ENCODE results near the gene GRK5. TPM values are rescaled to one million over a fixed set of nuclear protein-coding genes. Genes with fewer than 3 reads are reported as not detected.

Gene GRK5
- total RNA-seq, 1 experiment from 2014 or later, result 2.3 TPM

- TF ChIP-seq ZNF532 (CRISPR knock-in tag; IDR thresholded peaks at IDR 0.05; ENCODE audit: borderline replicate concordance), result no peak
- no peak for TF ChIP-seq CREM (CRISPR knock-in tag; IDR thresholded peaks at IDR 0.05)
- TF ChIP-seq ZBTB43 (CRISPR knock-in tag; IDR thresholded peaks at IDR 0.05), result no peak
- no peak for TF ChIP-seq IRF2 (CRISPR knock-in tag; IDR thresholded peaks at IDR 0.05; ENCODE audit: borderline replicate concordance, low read depth)
- TF ChIP-seq ATF3 (CRISPR knock-in tag; conservative IDR thresholded peaks at IDR 0.05), result no peak
- no peak for TF ChIP-seq GRHL2 (CRISPR knock-in tag; IDR thresholded peaks at IDR 0.05; ENCODE audit: insufficient replicate concordance, severe bottlenecking)
- TF ChIP-seq ELF4 (CRISPR knock-in tag; IDR thresholded peaks at IDR 0.05; ENCODE audit: low read depth), result no peak
- no peak for TF ChIP-seq EMX1 (CRISPR knock-in tag; IDR thresholded peaks at IDR 0.05)
- no peak for TF ChIP-seq NR2C2 (CRISPR knock-in tag; IDR thresholded peaks at IDR 0.05)
- TF ChIP-seq TEAD1 (CRISPR knock-in tag; IDR thresholded peaks at IDR 0.05), result no peak
- no peak for TF ChIP-seq ZNF138 (CRISPR knock-in tag; conservative IDR thresholded peaks at IDR 0.05)
- no peak for TF ChIP-seq TCF7 (CRISPR knock-in tag; IDR thresholded peaks at IDR 0.05; ENCODE audit: low read depth)
- TF ChIP-seq ZNF232 (CRISPR knock-in tag; IDR thresholded peaks at IDR 0.05), result no peak
- no peak for TF ChIP-seq ZNF263 (CRISPR knock-in tag; IDR thresholded peaks at IDR 0.05; ENCODE audit: low read depth)
Observed at GRCh38 chr10:119355930-119356329, 148.6 kb downstream of the GRK5 start (continued).

- POLR2A ChIA-PET, result no interaction called here
- no peak for ATAC-seq
Observed at GRCh38 chr10:119357412-119358151, 150.2 kb downstream of the GRK5 start.

More at GRCh38 chr10:119357412-119358151, 150.2 kb downstream of the GRK5 start:
- TF ChIP-seq IRF2 (CRISPR knock-in tag; IDR thresholded peaks at IDR 0.05; ENCODE audit: borderline replicate concordance, low read depth) (no peak), TEAD4 (CRISPR knock-in tag; IDR thresholded peaks at IDR 0.05) (no peak), RORB (CRISPR knock-in tag; IDR thresholded peaks at IDR 0.05) (no peak), ZNF671 (CRISPR knock-in tag; IDR thresholded peaks at IDR 0.05) (no peak), ZMAT4 (CRISPR knock-in tag; IDR thresholded peaks at IDR 0.05) (no peak), OVOL2 (CRISPR knock-in tag; IDR thresholded peaks at IDR 0.05; ENCODE audit: borderline replicate concordance) (no peak), CREB1 (CRISPR knock-in tag; IDR thresholded peaks at IDR 0.05) (no peak), GABPB1 (CRISPR knock-in tag; IDR thresholded peaks at IDR 0.05) (no peak), KAT7 (CRISPR knock-in tag; IDR thresholded peaks at IDR 0.05; ENCODE audit: borderline replicate concordance) (no peak), ZNF263 (CRISPR knock-in tag; IDR thresholded peaks at IDR 0.05; ENCODE audit: low read depth) (no peak), MYBL2 (CRISPR knock-in tag; IDR thresholded peaks at IDR 0.05) (no peak), ELF4 (CRISPR knock-in tag; IDR thresholded peaks at IDR 0.05; ENCODE audit: low read depth) (no peak), ZNF121 (CRISPR knock-in tag; IDR thresholded peaks at IDR 0.05) (no peak), NR1H2 (CRISPR knock-in tag; IDR thresholded peaks at IDR 0.05) (no peak), ZSCAN18 (CRISPR knock-in tag; IDR thresholded peaks at IDR 0.05) (no peak), HMGXB4 (CRISPR knock-in tag; IDR thresholded peaks at IDR 0.05) (no peak), MLX (CRISPR knock-in tag; IDR thresholded peaks at IDR 0.05) (no peak)
- Mint-ChIP-seq H3K27ac (no peak overlapping the region), H3K36me3 (peaks cover 17% of the 10 kb centered on the region), H3K27me3 (ENCODE audit: low read depth) (no peaks in the 10 kb centered on the region; the same call in 1 of the 2 replicates), H3K4me1 (no peaks in the 10 kb centered on the region), H3K4me3 (no peak overlapping the region), H3K9me3 (peaks cover 40% of the 10 kb centered on the region)
- DNase-seq (ENCODE audit: low spot score), result no peak
- CTCF ChIA-PET, result no interaction called here
